SJCRH30 (cell line): ENCODE results near the gene SP3. TPM values are rescaled to one million over a fixed set of nuclear protein-coding genes. Genes with fewer than 3 reads are reported as not detected.

ENCODE experiments used
- DNase-seq, 2 experiments: peaks; one replicate each; pipeline ENCODE4 v3.0.0-alpha.2; 2015 to 2020
- H3K27ac ChIP-seq: fragments of 250-450 bp; sonication (Bioruptor Pico); 2 replicates; pipeline ENCODE4 v1.5.1; 2020; ENCODE audit warnings: mild to moderate bottlenecking, moderate library complexity
- H3K27me3 ChIP-seq: fragments of 250-450 bp; sonication (Bioruptor Pico); 2 replicates; pipeline ENCODE4 v1.5.1; 2020; ENCODE audit warnings: mild to moderate bottlenecking, moderate library complexity
- H3K36me3 ChIP-seq: fragments of 250-450 bp; sonication (Bioruptor Pico); 2 replicates; pipeline ENCODE4 v1.5.1; 2020; ENCODE audit warnings: mild to moderate bottlenecking, moderate library complexity
- H3K4me1 ChIP-seq: fragments of 250-450 bp; sonication (Bioruptor Pico); 2 replicates; pipeline ENCODE4 v1.5.1; 2020; ENCODE audit warnings: mild to moderate bottlenecking, moderate library complexity
- H3K4me3 ChIP-seq: fragments of 250-450 bp; sonication (Bioruptor Pico); 2 replicates; pipeline ENCODE4 v1.5.1; 2020; ENCODE audit warnings: mild to moderate bottlenecking, moderate library complexity
- H3K9me3 ChIP-seq: fragments of 250-450 bp; sonication (Bioruptor Pico); replicated peaks from 2 replicates; pipeline ENCODE4 v1.5.1; 2020; ENCODE audit warnings: mild to moderate bottlenecking, moderate library complexity
- total RNA-seq: library from RNA; depleted of rRNA; stranded (reverse); fragments of >200 nt; shearing (Covaris generic); gene quantifications from 2 replicates; pipeline ENCODE4 v1.2.3, GENCODE V29; 2014

Gene SP3
- total RNA-seq, 1 experiment from 2014 or later: 148 TPM

- DNase-seq: no peak
- peaks cover 71% of the 10 kb centered on the region for H3K36me3 ChIP-seq
- H3K4me3 ChIP-seq: no peak overlapping the region
- H3K27me3 ChIP-seq: no peaks in the 10 kb centered on the region
- 0 out of 2 replicates have a peak, but pooled peaks cover 4% of the 10 kb centered on the region for H3K4me1 ChIP-seq
- H3K27ac ChIP-seq: no peak overlapping the region
- peaks cover 11% of the 10 kb centered on the region for H3K9me3 ChIP-seq
These were observed 10.2 kb downstream of the SP3 start for GRCh38 chr2:173955004-173955403.

GRCh38 chr2:173953047-173953424, 12.1 kb downstream of the SP3 start:
- no peak for DNase-seq
- Histone ChIP-seq H3K27ac (no peak overlapping the region), H3K4me1 (peaks cover 4% of the 10 kb centered on the region; the same call in 1 of the 2 replicates), H3K4me3 (no peak overlapping the region), H3K9me3 (peaks cover 11% of the 10 kb centered on the region), H3K36me3 (peaks cover 84% of the 10 kb centered on the region), H3K27me3 (no peaks in the 10 kb centered on the region)

- DNase-seq: no peak
- Histone ChIP-seq H3K36me3 (peaks cover 85% of the 10 kb centered on the region), H3K9me3 (peaks cover 11% of the 10 kb centered on the region), H3K4me1 (peaks cover 3% of the 10 kb centered on the region; the same call in 1 of the 2 replicates), H3K27ac (no peak overlapping the region), H3K4me3 (no peak overlapping the region), H3K27me3 (no peaks in the 10 kb centered on the region)
These were observed 12.7 kb downstream of the SP3 start for GRCh38 chr2:173952267-173953046.

- Histone ChIP-seq H3K36me3 (peaks cover 59% of the 10 kb centered on the region), H3K4me3 (no peak overlapping the region), H3K4me1 (no peaks in the 10 kb centered on the region; the same call in 1 of the 2 replicates), H3K27me3 (no peaks in the 10 kb centered on the region), H3K27ac (no peak overlapping the region), H3K9me3 (peaks cover 11% of the 10 kb centered on the region)
- no peak for DNase-seq
These were observed 16.3 kb downstream of the SP3 start for GRCh38 chr2:173948842-173949241.

- Histone ChIP-seq H3K27me3 (no peaks in the 10 kb centered on the region), H3K4me3 (no peak overlapping the region), H3K4me1 (no peaks in the 10 kb centered on the region; the same call in 1 of the 2 replicates), H3K27ac (no peak overlapping the region), H3K9me3 (peaks cover 11% of the 10 kb centered on the region), H3K36me3 (peaks cover 53% of the 10 kb centered on the region)
- no peak for DNase-seq
These were observed 17.0 kb downstream of the SP3 start for GRCh38 chr2:173948198-173948597.

GRCh38 chr2:173947131-173947530, 18.0 kb downstream of the SP3 start:
- Histone ChIP-seq H3K27me3 (no peaks in the 10 kb centered on the region), H3K4me3 (no peak overlapping the region), H3K36me3 (peaks cover 42% of the 10 kb centered on the region), H3K4me1 (no peaks in the 10 kb centered on the region; the same call in 1 of the 2 replicates), H3K9me3 (peaks cover under 1% of the 10 kb centered on the region), H3K27ac (no peak overlapping the region)
- DNase-seq: no peak

- no peaks in the 10 kb centered on the region for H3K4me1 ChIP-seq
- DNase-seq: no peak
- H3K4me3 ChIP-seq: no peak overlapping the region
- H3K27ac ChIP-seq: no peak overlapping the region
- H3K27me3 ChIP-seq: no peaks in the 10 kb centered on the region
- H3K9me3 ChIP-seq: no peaks in the 10 kb centered on the region
- H3K36me3 ChIP-seq: peaks cover 17% of the 10 kb centered on the region
These were observed 21.4 kb downstream of the SP3 start for GRCh38 chr2:173943738-173944137.

GRCh38 chr2:173942861-173943523, 22.2 kb downstream of the SP3 start:
- Histone ChIP-seq H3K4me3 (no peak overlapping the region), H3K27ac (no peak overlapping the region), H3K36me3 (peaks cover 12% of the 10 kb centered on the region; the same call in 1 of the 2 replicates), H3K9me3 (no peaks in the 10 kb centered on the region), H3K27me3 (no peaks in the 10 kb centered on the region), H3K4me1 (no peaks in the 10 kb centered on the region)
- DNase-seq: no peak

GRCh38 chr2:173941567-173941966, 23.6 kb downstream of the SP3 start:
- DNase-seq: no peak
- Histone ChIP-seq H3K27ac (no peak overlapping the region), H3K27me3 (no peaks in the 10 kb centered on the region), H3K9me3 (no peaks in the 10 kb centered on the region), H3K4me1 (no peaks in the 10 kb centered on the region), H3K36me3 (peaks cover 3% of the 10 kb centered on the region), H3K4me3 (no peak overlapping the region)

GRCh38 chr2:173940208-173941020, 24.8 kb downstream of the SP3 start:
- Histone ChIP-seq H3K9me3 (no peaks in the 10 kb centered on the region), H3K27ac (no peak overlapping the region), H3K27me3 (no peaks in the 10 kb centered on the region)

GRCh38 chr2:173938700-173939384, 26.3 kb downstream of the SP3 start:
- H3K36me3 ChIP-seq: peaks cover 2% of the 10 kb centered on the region; the same call in 1 of the 2 replicates
- H3K4me3 ChIP-seq: no peak overlapping the region
- no peaks in the 10 kb centered on the region for H3K9me3 ChIP-seq
- peaks cover 10% of the 10 kb centered on the region for H3K4me1 ChIP-seq
- H3K27me3 ChIP-seq: no peaks in the 10 kb centered on the region
- DNase-seq: no peak
- H3K27ac ChIP-seq: no peak overlapping the region

More at GRCh38 chr2:173940208-173941020, 24.8 kb downstream of the SP3 start:
- peaks cover under 1% of the 10 kb centered on the region for H3K4me1 ChIP-seq
- H3K36me3 ChIP-seq: peaks cover 3% of the 10 kb centered on the region
- no peak for DNase-seq
- no peak overlapping the region for H3K4me3 ChIP-seq

GRCh38 chr2:173935305-173935704, 29.9 kb downstream of the SP3 start:
- no peak overlapping the region for H3K4me3 ChIP-seq
- H3K27ac ChIP-seq: peak overlapping the region; percentile 14; the same call in 1 of the 2 replicates
- H3K9me3 ChIP-seq: no peaks in the 10 kb centered on the region
- no peaks in the 10 kb centered on the region for H3K27me3 ChIP-seq
- DNase-seq: no peak
- peaks cover 10% of the 10 kb centered on the region for H3K4me1 ChIP-seq
- H3K36me3 ChIP-seq: peaks cover 14% of the 10 kb centered on the region

GRCh38 chr2:173934895-173935294, 30.3 kb downstream of the SP3 start:
- no peaks in the 10 kb centered on the region for H3K27me3 ChIP-seq
- H3K36me3 ChIP-seq: peaks cover 14% of the 10 kb centered on the region
- H3K4me3 ChIP-seq: no peak overlapping the region
- peak; percentile 54 to 73 for DNase-seq
- H3K27ac ChIP-seq: peak overlapping the region; percentile 14; the same call in 1 of the 2 replicates
- no peaks in the 10 kb centered on the region for H3K9me3 ChIP-seq
- H3K4me1 ChIP-seq: peaks cover 10% of the 10 kb centered on the region

GRCh38 chr2:173931751-173932150, 33.4 kb downstream of the SP3 start:
- Histone ChIP-seq H3K4me1 (peaks cover 10% of the 10 kb centered on the region), H3K27ac (no peak overlapping the region), H3K4me3 (no peak overlapping the region), H3K36me3 (peaks cover 24% of the 10 kb centered on the region), H3K27me3 (no peaks in the 10 kb centered on the region), H3K9me3 (no peaks in the 10 kb centered on the region)
- no peak for DNase-seq
